Renal pelvis (tissue), 4 donors: ENCODE results near the gene MICOS13. TPM values are rescaled to one million over a fixed set of nuclear protein-coding genes. Genes with fewer than 3 reads are reported as not detected.
A peak's percentile ranks its signal among the peaks of the same experiment; 100 is the strongest.
"Not testable (repeated sequence)": the region's sequence is repeated elsewhere in the genome, so short reads cannot be mapped to it uniquely, and the experiment has no call there.

Experiments used
- DNase-seq: peaks from one replicate; pipeline ENCODE4 v3.0.0-alpha.2; 2013
- polyA plus RNA-seq, 3 donors: library from polyadenylated mRNA; unstranded; fragments of 120-200 nt; gene quantifications; one replicate each; pipeline ENCODE4 v1.2.1, GENCODE V29; 2013; ENCODE audit not compliant: insufficient read length in 3 of 3

Gene MICOS13
- polyA plus RNA-seq, 3 donors, result 46.3 to 58.5 (median 52.8) TPM

DNA sequence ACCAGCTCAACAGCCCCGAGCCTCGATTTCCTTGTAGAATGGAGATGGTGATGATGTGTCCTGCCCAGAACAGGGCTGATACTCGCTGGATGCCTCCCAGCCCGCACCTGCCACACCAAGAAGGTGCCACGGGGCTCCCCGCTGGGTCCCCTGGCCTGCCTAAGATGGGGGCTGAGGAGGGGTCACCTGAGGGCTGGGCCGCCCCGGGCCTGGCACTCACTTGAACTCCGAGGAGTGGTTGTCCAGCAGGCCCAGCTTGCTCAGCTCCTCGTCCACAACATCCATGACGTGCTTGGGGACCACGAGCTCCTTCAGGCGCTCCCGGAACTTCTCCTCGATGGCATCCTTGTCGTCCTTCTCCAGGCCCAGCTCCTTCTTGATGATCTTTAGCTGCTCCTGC is 25.2 kb upstream of the MICOS13 start:
- DNase-seq, result no peak

DNA sequence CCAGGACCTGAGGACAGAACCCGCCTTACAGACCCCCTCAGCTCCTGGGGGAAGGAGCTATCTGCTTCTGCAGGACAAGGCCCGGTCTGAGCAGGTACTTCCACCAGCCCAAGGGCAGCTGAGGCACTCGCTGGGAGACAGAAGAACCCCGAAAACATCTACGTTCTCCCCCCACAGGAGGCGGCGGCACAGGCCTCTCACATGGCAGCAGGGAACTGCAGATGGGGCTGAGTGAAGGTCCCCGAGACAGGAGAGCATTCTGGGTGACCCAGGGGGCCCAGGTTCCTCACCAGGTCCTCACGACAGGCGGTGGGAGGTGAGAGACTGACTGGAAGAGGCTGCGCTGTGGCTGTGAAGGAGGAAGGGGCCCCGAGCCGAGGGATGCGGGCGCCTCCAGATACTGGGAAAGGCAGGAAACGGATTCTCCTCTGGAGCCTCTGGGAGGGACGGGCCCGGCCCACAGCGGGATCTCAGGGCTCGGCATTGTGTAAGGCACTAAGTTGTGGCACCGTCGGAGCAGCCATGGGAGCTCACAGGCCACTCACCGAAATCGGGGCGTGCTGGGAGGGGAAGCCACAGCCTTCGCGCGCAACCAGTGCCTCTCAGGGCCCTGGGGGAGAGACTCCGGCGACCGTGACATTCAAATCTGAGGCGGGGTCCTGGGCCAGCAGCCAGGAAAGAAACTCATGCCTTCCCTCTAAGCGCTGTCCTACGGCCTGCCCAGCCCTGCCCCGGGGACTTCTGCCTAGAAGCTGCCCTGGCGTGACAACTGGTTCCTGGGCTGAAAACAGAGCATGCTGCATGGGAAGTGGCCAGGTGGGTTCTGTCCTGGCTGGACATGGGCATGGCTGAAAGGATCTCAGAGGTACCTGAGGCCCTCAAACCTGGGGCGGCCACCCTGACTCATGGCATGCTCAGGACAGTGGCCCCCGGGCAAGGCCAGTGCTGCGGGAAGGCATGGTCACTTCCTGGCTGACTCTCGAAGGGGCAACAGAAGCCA is 23.8 kb upstream of the MICOS13 start:
- DNase-seq, result no peak

DNA sequence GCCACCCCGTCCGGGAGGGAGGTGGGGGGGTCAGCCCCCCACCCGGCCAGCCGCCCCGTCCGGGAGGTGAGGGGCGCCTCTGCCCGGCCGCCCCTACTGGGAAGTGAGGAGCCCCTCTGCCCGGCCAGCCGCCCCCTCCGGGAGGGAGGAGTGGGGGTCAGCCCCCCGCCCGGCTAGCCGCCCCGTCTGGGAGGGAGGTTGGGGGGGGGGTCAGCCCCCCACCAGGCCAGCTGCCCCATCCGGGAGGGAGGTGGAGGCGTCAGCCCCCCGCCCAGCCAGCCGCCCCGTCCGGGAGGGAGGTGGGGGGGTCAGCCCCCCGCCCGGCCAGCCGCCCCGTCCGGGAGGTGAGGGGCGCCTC is 21.7 kb upstream of the MICOS13 start:
- not testable (repeated sequence) for DNase-seq

DNA sequence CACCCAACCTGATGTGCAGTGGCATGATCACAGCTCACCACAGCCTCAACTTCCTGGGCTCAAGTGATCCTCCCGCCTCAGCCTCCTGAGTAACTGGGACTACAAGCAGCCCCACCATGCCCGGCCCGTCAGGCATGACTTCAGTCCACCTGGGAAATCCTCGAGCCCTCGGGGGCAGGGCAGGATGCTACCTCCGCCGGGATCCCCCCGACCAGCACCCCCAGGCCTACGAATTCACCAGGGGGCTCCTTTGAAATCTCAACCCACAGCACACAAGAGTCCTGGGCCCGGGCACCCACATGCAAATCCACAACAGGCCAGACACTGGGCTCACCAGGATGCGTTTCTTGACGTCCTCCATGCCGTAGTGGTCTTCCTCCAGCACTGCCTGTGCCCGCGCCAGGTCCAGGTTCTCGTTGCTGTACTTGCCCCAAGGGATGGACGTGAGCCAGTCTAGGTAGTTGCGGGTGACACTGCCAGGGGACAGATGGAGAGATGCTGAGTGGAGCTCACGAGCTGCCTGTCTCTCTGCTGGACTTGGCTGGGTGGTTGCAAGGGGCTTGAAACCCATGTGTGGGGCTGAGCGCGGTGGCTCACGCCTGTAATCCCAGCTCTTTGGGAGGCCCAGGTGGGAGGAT is 20.3 kb upstream of the MICOS13 start:
- DNase-seq, result no peak

DNA sequence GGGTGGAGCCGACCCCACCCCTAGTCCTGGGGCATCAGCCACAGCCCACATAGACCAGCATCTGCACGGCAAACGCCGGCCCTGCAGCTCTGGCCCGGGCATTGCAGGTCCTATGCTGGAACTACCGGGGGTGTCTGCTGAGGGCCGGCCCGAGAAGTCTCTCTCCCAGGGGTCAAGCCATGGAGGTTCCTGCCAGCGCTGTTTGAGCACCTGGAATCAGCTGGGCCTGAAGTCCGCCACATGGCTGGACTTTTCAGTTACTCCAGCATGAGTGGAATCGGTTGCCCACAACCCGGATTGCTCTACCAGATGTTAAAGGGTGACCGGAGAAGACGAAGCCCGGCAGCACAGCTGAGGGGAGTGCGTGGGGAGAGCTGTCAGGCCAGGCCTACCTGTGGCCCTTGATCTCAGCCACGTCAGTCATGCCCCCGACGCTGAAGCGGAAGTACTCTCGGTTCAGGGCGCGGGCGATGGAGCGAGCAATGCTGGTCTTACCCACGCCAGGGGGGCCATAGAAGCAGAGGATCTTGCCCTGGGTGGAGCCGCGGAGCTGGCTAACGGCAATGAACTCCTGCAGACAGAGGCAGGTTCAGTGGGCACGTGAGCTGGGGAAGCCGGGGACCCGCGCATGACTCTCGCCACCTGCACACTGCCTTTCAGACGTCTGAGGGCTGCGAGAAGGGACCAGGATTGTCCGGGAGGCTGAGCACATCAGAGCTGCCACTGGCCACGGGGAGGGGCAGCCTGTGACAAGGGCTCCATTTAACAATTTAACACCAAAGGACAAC is 18.5 kb upstream of the MICOS13 start:
- DNase-seq, result no peak

DNA sequence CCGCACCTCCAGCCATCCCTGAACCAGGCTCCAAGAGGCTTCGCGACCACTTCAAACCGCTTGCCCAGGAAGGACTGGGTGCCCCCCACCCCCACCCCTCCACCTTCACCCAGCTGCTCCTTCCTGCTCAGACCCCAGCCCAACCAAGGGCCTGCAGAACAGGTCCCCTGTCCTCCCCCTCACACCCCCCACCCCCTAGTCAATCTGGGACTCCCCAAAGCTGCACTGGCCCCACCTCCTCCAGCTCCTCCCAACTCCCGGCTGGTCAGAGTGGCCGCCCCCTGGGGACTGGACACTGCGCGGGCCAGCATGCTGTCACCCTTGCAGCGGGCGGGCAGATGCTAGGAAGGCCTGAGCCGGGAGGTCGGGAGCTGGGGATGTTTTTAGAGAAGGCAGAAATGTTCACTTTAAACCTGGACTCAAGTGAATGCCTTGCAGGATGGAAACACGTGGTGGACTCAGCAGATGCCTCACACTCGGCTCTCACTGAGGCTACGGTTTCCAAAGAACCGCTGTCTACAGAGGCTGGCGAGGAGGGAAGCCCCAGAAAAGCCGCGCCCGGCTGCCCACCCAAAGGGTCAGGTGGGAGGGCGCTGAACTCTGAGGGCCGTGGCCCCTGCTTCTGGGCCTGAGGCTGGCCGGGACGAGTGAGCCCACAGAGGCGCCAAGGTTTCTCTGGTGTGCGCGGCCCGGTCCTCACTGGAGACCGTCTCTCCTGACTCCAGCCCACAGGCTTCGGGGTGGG is 17.7 kb upstream of the MICOS13 start:
- no peak for DNase-seq

DNA sequence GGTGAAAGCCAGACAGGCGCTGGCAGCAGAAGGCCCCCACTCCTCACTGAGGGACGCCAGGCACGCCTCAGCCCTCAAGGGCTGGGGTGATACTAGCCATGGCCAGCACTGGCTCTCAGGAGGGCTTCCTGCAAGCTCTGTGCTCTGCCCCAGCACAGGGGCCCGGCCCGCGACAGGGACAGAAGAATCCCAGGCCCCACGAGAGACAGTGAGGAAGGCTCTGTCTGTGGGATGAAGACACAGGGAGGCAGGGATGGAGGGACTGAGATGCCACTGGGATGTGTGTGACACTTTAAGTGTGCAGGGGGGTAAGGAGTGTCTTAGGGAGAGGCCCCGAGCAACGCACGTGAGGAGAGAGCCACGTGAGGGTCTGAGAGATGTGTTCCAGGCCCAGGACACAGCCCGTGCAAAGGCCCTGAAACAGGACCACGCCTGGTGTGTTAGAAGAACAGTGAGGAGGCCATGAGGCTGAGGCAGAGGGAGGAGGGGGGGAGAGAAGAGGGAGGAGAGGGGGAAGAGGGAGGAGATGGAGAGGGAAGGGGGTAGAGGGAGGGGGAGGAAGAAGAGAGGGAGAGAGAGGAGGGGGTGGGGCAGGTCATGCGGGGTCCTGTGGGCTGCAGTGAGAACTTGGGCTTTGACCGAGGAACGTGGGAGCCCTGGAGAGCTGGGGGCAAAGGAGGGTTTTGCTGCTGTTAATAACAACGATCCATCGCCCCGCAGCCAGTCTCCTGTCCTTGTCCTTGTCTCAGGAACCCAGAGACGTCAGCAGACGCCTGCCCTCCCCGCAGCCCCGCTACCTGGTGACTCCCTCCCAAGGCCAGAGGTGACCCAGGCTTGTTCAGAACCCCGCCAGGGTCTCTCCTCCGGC is 16.9 kb upstream of the MICOS13 start:
- no peak for DNase-seq

DNA sequence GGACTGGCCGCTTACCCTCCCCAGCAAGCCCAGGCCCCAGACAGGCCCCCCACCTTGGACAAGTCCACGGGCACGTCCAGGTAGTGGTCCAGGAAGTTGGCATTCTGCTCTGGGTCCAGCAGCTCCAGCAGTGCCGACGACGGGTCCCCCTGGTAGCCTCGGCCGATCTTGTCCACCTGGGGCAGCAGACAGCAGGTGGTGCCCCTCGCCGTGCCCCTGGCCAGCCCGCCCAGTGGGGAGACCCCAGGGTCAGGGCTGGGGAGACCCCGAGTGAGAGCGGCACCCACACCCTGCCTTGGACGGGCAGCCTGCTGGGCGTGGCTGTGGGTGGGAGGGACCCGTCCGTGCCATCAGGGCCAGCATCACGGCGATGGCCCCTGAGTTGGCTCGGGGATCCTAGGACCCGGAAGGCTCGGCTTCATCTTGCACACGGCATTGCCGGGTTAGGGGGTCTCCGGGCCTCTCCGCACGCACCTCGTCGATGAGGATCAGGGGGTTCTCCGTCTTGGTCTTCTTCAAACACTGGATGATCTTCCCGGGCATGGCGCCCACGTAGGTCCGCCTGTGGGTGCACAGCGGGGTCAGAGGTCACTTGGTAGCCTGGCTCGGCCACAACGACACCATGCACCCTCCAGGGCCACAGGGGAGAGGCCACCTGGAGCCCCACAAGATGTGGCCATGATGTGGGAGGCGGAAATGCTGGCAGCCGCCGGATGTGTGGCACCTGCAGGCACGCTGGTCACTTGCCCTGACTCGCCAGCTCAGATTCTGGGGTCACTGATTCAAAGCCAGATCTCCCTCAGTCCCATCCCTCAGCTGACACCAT is 16.1 kb upstream of the MICOS13 start:
- no peak for DNase-seq

DNA sequence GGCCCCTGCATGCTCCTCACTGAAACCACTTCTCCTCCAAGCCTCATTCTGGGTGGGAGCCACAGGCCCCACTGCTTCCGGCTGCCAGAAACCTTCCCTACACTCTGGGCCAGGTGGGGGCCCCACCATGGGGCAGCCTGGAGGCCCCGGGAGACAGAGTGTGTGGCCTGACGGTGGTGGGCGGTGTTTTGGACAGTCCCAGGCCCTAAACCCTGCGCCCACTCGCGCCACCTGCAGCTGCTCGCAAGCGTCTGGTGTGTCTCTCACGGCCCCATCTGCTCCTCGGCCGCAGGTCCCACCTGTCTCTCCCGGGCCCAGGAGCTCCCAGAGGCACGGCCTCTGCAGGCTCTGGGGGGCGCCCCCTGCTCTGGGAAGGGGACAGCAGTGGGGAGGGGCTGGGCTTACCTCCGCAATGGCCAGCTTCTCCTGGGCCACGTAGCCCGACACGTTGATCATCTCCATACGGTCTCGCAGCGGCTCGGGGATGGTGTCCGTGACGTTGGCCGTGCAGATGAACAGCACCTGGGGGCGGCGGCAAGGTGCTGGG is 15.4 kb upstream of the MICOS13 start:
- DNase-seq, result no peak

DNA sequence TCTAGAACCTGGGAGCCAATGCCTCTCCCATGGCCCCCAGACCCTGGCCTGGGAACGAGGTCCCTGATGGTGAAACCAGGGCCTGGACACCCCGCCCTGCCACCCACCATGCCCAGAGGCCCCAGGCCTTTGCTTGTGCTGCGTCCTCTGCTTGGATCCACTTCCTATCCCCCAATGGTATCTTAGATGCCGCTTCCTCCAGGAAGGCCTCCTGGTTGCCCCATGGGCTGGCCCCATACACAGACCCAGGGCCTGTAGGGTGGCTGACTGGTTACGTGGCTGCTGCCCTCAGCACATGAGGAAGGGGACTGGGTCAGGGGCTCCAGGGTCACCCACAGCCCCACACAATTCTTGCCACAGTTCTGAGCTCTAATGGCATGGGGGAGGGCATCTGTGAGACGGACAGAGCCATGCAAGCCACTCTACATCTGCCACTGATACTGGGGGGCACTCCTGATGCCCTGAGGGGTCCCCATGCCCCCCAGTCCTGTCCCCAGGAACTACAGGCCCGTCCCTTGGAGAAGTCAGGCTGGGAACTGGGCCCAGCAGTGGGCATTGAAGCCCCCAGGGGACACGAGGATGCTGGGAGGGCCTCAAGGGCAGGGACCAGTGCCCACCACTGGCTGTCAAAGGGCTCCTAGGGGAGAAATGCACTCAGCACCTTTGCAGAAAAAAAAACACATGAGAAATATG is 14.8 kb upstream of the MICOS13 start:
- no peak for DNase-seq

DNA sequence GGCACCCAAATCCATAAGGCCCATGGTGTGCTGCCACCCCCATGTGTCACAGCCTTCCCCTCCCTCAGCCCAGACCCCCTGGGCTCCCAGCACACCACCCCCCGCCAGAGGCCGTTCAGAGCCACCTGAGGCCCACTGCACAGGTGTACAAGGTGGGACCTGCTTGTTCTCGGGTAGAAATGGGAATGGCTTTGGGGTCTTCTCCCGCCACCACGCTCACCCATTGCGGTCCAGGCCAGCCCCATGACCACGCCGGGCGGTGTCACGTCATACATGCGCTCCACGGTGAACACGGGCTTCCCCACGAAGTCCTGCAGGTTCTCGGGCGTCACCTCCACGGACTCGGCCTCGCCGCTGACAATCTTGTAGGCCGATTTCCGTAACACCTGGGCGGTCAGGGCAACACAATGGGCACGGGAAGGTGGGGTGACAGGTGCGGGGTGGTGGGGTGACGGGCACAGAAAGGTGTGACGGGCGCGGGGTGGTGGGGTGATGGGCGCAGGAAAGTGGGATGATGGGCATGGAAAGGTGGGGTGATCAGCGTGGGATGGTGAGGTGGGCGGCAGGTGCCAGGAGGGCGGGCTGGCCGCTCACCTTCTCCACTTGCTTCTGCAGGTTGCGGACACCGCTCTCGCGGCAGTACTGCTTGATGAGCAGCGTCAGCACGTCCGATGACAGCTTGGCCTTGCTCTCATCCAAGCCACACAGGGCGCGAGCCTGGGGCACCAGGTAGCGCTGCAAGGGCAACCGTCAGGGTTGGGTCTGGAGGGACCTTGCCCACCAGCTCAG is 14.0 kb upstream of the MICOS13 start:
- DNase-seq, result no peak

DNA sequence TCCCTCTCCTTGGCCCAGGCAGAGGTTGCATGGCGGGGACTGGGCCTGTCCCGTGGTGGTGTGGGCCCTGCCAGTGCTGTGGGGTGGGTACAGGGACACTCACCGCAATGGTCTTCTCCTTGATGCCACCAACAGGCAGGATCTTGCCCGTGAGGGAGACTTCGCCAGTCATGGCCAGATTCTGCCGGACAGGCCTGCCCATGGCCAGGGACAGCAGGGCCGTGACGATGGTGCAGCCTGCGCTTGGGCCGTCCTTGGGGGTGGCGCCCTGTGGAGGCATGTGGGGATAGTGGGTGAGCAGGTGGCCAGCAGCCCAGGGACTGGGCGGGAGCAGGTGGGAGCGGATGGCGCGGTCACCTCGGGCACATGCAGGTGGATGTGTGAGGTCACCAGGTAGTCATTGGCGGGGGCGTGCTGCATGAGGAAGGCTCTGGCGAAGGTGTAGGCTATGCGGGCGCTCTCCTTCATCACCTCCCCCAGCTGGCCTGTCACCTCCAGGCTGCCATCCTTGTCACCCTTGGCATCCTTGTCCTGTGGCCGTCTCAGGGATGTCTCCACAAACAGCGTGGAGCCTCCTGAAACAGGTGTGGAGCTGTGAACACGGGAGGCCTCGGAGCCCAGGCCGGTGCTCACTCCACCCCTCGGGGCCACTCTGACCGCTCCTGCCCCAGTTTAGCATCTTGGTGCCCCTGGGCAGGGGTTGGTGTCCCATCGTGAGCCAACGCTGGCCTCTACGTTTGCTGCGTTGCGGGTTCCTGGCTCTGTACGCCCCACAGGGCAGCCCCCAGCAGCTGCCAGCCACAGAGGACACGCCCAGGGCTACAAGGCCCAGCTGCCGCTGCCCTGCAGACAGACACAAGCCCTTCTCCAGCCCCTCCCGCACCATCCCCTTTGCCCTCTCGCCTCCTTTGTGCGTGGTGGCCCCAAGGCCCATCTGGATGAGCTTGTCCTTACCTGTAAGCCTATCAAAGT is 13.2 kb upstream of the MICOS13 start:
- DNase-seq, result no peak

DNA sequence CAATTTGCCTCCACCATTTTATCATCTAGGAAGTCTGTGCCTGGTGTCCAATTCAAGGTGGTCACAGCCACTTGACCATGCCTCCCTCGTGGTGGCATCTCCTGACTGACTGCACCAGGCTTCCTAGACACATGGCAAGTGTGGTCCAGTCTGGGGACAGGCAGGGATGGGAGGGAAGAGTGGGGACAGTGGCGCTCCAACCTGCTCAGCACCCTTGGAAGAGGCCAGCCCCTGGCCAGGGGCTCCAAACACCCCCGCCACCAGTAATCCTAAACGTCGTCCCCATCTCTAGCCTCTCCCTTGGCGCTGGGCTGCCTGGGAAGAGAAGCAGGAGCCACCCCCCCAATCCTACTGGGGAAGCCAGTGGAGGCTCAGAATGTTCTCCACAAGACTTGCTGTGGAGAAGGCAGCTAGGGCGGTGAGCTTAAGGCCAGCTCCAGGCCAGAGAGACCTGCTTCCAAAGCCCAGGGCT is 12.4 kb upstream of the MICOS13 start:
- no peak for DNase-seq

DNA sequence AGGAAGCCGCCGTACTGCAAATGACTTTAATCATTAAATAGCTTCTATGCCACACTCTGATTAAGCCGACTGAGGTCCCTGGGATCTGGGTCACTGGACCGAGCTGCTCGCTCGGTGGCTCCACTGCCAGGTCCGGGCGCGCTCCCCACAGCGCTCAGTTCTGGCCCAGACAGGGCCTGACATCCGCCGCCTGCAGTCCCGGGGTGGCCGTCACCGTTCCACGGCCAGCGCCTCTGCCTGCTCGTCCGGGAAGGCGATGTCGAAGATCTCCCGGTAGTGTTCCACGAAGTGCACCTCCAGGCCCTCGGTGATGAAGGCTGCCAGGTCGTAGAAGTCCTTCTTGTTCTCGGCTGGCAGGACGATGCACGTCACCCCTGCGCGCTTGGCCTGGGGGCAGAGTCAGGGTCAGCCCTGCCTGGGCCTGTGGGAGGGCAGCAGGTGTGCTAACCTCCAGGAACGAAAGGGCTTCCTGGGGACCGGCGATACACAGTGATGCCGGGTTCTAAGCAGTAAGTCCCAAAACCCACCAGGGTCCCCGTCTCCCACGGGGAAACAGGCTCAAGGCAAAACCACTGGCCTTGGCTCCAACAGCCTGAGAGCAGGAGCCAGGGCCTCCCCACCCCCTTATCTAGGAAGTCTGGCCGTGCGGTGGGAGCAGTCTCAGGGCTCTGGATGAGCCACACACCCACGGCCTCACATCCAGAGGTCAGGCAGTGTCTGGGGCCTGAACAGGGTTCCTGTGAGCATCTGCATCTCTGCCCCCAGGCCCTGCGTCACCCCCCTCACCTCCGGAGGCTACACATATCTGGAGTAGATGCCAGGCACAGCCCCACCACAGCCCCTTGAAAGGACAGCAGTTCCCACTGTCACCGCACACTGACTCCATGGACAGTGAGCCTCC is 11.8 kb upstream of the MICOS13 start:
- peak; percentile 12 for DNase-seq
